GM23338 (cell line): Measurements from ENCODE around the gene WWP2. TPM values are rescaled to one million over a fixed set of nuclear protein-coding genes. Genes with fewer than 3 reads are reported as not detected.

Experiments
- ATAC-seq: fragments of 200-7000 bp; cut with Tn5 transposase; 3 replicates; pipeline ENCODE4 v1.9.1; 2020
- DNase-seq: peaks from one replicate; pipeline ENCODE4 v3.0.0-alpha.2; 2015; ENCODE audit warnings: low spot score
- H2AFZ ChIP-seq: fragments of 200-600 bp; sonication (generic); 2 replicates; pipeline ENCODE4 v1.8.0; 2016; ENCODE audit warnings: antibody characterized with exemption, mild to moderate bottlenecking, moderate library complexity
- H3F3A ChIP-seq: fragments of 200-600 bp; sonication (generic); replicated peaks from 2 replicates; pipeline ENCODE4 v1.8.0; 2017; ENCODE audit warnings: antibody characterized with exemption, mixed run types, low read depth
- H3K27ac ChIP-seq: fragments of 200-600 bp; sonication (generic); 2 replicates; pipeline ENCODE4 v1.6.1; 2016; ENCODE audit warnings: low read depth
- H3K27me3 ChIP-seq: fragments of 200-600 bp; sonication (generic); 2 replicates; pipeline ENCODE4 v1.8.0; 2016; ENCODE audit warnings: mild to moderate bottlenecking, mixed run types, moderate library complexity; ENCODE audit not compliant: insufficient read depth
- H3K36me3 ChIP-seq: fragments of 200-600 bp; sonication (generic); 2 replicates; pipeline ENCODE4 v1.8.0; 2016; ENCODE audit warnings: mild to moderate bottlenecking; ENCODE audit not compliant: insufficient read depth
- H3K4me1 ChIP-seq: fragments of 200-600 bp; sonication (generic); 2 replicates; pipeline ENCODE4 v1.8.0; 2016; ENCODE audit warnings: mild to moderate bottlenecking, moderate library complexity; ENCODE audit not compliant: insufficient read depth
- H3K4me2 ChIP-seq: fragments of 200-600 bp; sonication (generic); 2 replicates; pipeline ENCODE4 v1.7.1; 2017; ENCODE audit warnings: mixed run types
- H3K4me3 ChIP-seq: fragments of 200-600 bp; sonication (generic); 2 replicates; pipeline ENCODE4 v1.6.1; 2016; ENCODE audit warnings: mixed run types
- H3K79me2 ChIP-seq: fragments of 200-600 bp; sonication (generic); replicated peaks from 2 replicates; pipeline ENCODE4 v1.8.0; 2017; ENCODE audit warnings: mild to moderate bottlenecking; ENCODE audit not compliant: insufficient read depth
- H3K9me2 ChIP-seq: fragments of 200-600 bp; sonication (generic); 2 replicates; pipeline ENCODE4 v1.8.0; 2017; ENCODE audit not compliant: insufficient read depth
- H4K20me1 ChIP-seq: fragments of 200-600 bp; sonication (generic); replicated peaks from 2 replicates; pipeline ENCODE4 v1.8.0; 2017; ENCODE audit warnings: mild to moderate bottlenecking; ENCODE audit not compliant: insufficient read depth
- H3K27ac Mint-ChIP-seq: 2 replicates; pipeline ENCODE4 v1.8.0; 2020; ENCODE audit warnings: inconsistent platforms, mild to moderate bottlenecking, moderate library complexity, mixed read lengths
- H3K27me3 Mint-ChIP-seq: 3 replicates; pipeline ENCODE4 v1.8.0; 2022; ENCODE audit warnings: low read depth, mild to moderate bottlenecking, moderate library complexity, mixed read lengths, inconsistent platforms; ENCODE audit not compliant: insufficient read depth, poor library complexity
- H3K36me3 Mint-ChIP-seq: 3 replicates; pipeline ENCODE4 v1.8.0; 2021; ENCODE audit warnings: low read depth, mild to moderate bottlenecking, inconsistent platforms, moderate library complexity, mixed read lengths
- H3K4me1 Mint-ChIP-seq: 3 replicates; pipeline ENCODE4 v1.8.0; 2020; ENCODE audit warnings: mild to moderate bottlenecking, inconsistent platforms, mixed read lengths
- H3K4me3 Mint-ChIP-seq: 3 replicates; pipeline ENCODE4 v1.8.0; 2021; ENCODE audit warnings: moderate library complexity, mild to moderate bottlenecking, inconsistent platforms, mixed read lengths
- H3K9me3 Mint-ChIP-seq: 3 replicates; pipeline ENCODE4 v1.8.0; 2020; ENCODE audit warnings: moderate library complexity, mild to moderate bottlenecking, inconsistent platforms, mixed read lengths
- CREB1 ChIP-seq: fragments of 250-450 bp; sonication (Bioruptor Pico); IDR thresholded peaks from 2 replicates; pipeline ENCODE4 v1.5.0; 2020; ENCODE audit warnings: low read depth, mild to moderate bottlenecking, moderate library complexity
- CTCF ChIP-seq, 2 experiments: fragments of 200-600 bp in 1 of 2; sonication (generic) in 1 of 2; conservative IDR thresholded peaks; 2 replicates each; pipeline versions ENCODE4 v1.5.1 to v1.6.1; 2016 to 2017; ENCODE audit warnings: antibody characterized with exemption in 2 of 2, low read depth in 2 of 2, mild to moderate bottlenecking in 2 of 2, moderate library complexity in 1 of 2
- EZH2 ChIP-seq: fragments of 200-600 bp; sonication (generic); IDR thresholded peaks from one replicate; pipeline ENCODE4 v1.8.0; 2017; ENCODE audit warnings: antibody characterized with exemption, mild to moderate bottlenecking, low read depth; ENCODE audit not compliant: unreplicated experiment
- EZH2phosphoT487 ChIP-seq: fragments of 200-600 bp; sonication (generic); IDR thresholded peaks from one replicate; pipeline ENCODE4 v1.8.1; 2018; ENCODE audit warnings: antibody characterized with exemption; ENCODE audit not compliant: unreplicated experiment
- JUNB ChIP-seq: IDR thresholded peaks from one replicate; pipeline ENCODE4 v1.6.1; 2016; ENCODE audit warnings: antibody characterized with exemption; ENCODE audit not compliant: unreplicated experiment
- NANOG ChIP-seq: IDR thresholded peaks from 2 replicates; pipeline ENCODE4 v1.6.1; 2016; ENCODE audit warnings: antibody characterized with exemption, borderline replicate concordance
- POLR2AphosphoS5 ChIP-seq: IDR thresholded peaks from 2 replicates; pipeline ENCODE4 v1.6.1; 2016; ENCODE audit warnings: antibody characterized with exemption, low read depth
- REST ChIP-seq: IDR thresholded peaks from one replicate; pipeline ENCODE4 v1.6.1; 2018; ENCODE audit warnings: antibody characterized with exemption; ENCODE audit not compliant: unreplicated experiment
- STAT1 ChIP-seq: IDR thresholded peaks from one replicate; pipeline ENCODE4 v1.6.1; 2016; ENCODE audit warnings: antibody characterized with exemption; ENCODE audit not compliant: unreplicated experiment
- ZNF331 ChIP-seq: fragments of 250-450 bp; sonication (Bioruptor Pico); IDR thresholded peaks from 2 replicates; pipeline ENCODE4 v1.5.0; 2020; ENCODE audit warnings: low read depth, mild to moderate bottlenecking, moderate library complexity
- polyA plus RNA-seq: library from polyadenylated mRNA; unstranded; fragments of >200 nt; fragmentation: Nextera tagmentation; extraction: Ambion mirVana; gene quantifications from 2 replicates; pipeline ENCODE4 v1.2.1, GENCODE V29; 2016
- total RNA-seq: library from RNA; depleted of rRNA; stranded (reverse); fragments of >200 nt; shearing (Covaris generic); gene quantifications from 2 replicates; pipeline ENCODE4 v1.2.3, GENCODE V29; 2014

WWP2 gene
- total and polyA plus RNA-seq, 2 experiments from 2014 or later: 12.3 to 35.5 TPM

DNA sequence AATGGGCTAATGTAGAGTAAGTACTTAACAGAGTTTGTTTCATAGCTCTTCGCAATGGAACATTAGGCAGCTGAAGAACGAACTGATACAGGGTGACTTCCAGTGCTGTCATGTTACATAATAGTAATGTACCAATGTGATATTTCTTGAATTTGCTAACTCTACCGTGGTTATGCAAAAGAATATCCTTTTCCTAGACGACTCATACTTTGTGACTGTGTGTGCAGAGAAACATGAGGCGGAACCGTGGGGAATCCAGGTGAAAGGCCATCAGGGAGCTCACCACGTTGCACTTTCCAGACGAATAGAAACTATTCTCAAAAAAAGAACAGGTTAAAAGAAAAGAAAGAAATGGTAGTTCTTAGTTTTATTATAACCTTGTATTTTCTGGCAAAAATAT lies 20.6 kb upstream of the WWP2 start (continued):
- TF ChIP-seq EZH2: no peak
- TF ChIP-seq POLR2AphosphoS5: no peak
- no peak for TF ChIP-seq STAT1
- no peak for TF ChIP-seq CREB1
- TF ChIP-seq CTCF (conservative IDR thresholded peaks at IDR 0.05; ENCODE audit: low read depth in 2 of 2): no peak
- no peak for TF ChIP-seq NANOG
- no peak for TF ChIP-seq JUNB
- TF ChIP-seq ZNF331 (CRISPR knock-in tag): no peak
- TF ChIP-seq REST: no peak

GRCh38 chr16:69741951-69742904 lies 19.9 kb upstream of the WWP2 start:
- H3K36me3 Mint-ChIP-seq: peaks cover 80% of the 10 kb centered on the region
- Histone ChIP-seq H2AFZ (no peak overlapping the region), H3K4me2 (no peak overlapping the region), H3K27me3 (no peaks in the 10 kb centered on the region), H3F3A (peaks cover 19% of the 10 kb centered on the region; the same call in 1 of the 2 replicates), H3K4me1 (no peaks in the 10 kb centered on the region), H3K79me2 (peaks cover 7% of the 10 kb centered on the region; the same call in 1 of the 2 replicates), H3K9me2 (no peaks in the 10 kb centered on the region), H4K20me1 (peaks cover 23% of the 10 kb centered on the region), H3K27ac (no peak overlapping the region), H3K36me3 (peaks cover 58% of the 10 kb centered on the region), H3K4me3 (no peak overlapping the region)
- no peak overlapping the region for H3K4me3 Mint-ChIP-seq
- no peak for DNase-seq
- H3K27ac Mint-ChIP-seq: no peak overlapping the region
- H3K4me1 Mint-ChIP-seq: no peaks in the 10 kb centered on the region
- no peaks in the 10 kb centered on the region for H3K9me3 Mint-ChIP-seq
- no peak for ATAC-seq
- H3K27me3 Mint-ChIP-seq: peaks cover 4% of the 10 kb centered on the region
- TF ChIP-seq REST (no peak), EZH2phosphoT487 (no peak), CTCF (conservative IDR thresholded peaks at IDR 0.05; ENCODE audit: low read depth in 2 of 2) (no peak)
